Neural cell (in vitro differentiated cells): ENCODE data around the gene WDR44.

Experiments
- EP300 ChIP-seq: fragments of 450-650 bp; conservative IDR thresholded peaks from 2 replicates; pipeline ENCODE4 v1.6.1; 2014; ENCODE audit warnings: antibody characterized with exemption, mild to moderate bottlenecking, moderate library complexity; ENCODE audit not compliant: poor library complexity, severe bottlenecking
- MXI1 ChIP-seq: fragments of 450-650 bp; conservative IDR thresholded peaks from 2 replicates; pipeline ENCODE4 v1.6.1; 2014; ENCODE audit warnings: antibody characterized with exemption, mild to moderate bottlenecking; ENCODE audit not compliant: poor library complexity, severe bottlenecking
- POLR2AphosphoS5 ChIP-seq: IDR thresholded peaks from 2 replicates; pipeline ENCODE4 v1.6.1; 2012
- RAD21 ChIP-seq: fragments of 450-650 bp; conservative IDR thresholded peaks from 2 replicates; pipeline ENCODE4 v1.6.1; 2014; ENCODE audit warnings: antibody characterized with exemption, mild to moderate bottlenecking, moderate library complexity
- SMC3 ChIP-seq: fragments of 450-650 bp; conservative IDR thresholded peaks from 2 replicates; pipeline ENCODE4 v1.6.1; 2014; ENCODE audit warnings: antibody characterized with exemption, mild to moderate bottlenecking, moderate library complexity; ENCODE audit not compliant: poor library complexity
- TAF1 ChIP-seq: IDR thresholded peaks from 2 replicates; pipeline ENCODE4 v1.6.1; 2012; ENCODE audit warnings: low read depth
- TF ChIP-seq, protein P1 (sequence below): fragments of 450-650 bp; IDR thresholded peaks from 2 replicates; pipeline ENCODE4 v1.5.1; 2014; ENCODE audit warnings: antibody characterized with exemption, mild to moderate bottlenecking, moderate library complexity; ENCODE audit not compliant: poor library complexity, severe bottlenecking
- TF ChIP-seq, protein P2 (sequence below): IDR thresholded peaks from 2 replicates; pipeline ENCODE4 v1.6.1; 2012; ENCODE audit warnings: borderline replicate concordance

DNA sequence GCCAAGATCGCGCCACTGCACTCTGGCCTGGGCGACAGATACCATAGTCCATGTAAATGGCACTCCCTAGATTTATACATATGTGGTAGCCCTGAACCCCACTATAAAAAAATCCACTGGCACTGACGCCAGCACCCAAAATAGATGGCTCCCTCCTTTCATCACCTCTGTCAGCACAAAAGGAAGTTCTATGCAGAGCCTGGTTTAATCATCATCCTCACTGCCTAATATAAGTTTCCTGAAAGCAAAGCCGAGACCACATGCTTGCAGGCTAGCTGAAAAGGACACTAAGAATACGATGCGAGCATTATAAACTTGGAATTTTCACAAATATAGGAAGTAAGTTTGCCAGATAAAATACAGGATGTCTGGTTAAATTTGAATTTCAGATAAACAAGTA lies 122.2 kb downstream of the WDR44 start:
- TF ChIP-seq, protein P1, sequence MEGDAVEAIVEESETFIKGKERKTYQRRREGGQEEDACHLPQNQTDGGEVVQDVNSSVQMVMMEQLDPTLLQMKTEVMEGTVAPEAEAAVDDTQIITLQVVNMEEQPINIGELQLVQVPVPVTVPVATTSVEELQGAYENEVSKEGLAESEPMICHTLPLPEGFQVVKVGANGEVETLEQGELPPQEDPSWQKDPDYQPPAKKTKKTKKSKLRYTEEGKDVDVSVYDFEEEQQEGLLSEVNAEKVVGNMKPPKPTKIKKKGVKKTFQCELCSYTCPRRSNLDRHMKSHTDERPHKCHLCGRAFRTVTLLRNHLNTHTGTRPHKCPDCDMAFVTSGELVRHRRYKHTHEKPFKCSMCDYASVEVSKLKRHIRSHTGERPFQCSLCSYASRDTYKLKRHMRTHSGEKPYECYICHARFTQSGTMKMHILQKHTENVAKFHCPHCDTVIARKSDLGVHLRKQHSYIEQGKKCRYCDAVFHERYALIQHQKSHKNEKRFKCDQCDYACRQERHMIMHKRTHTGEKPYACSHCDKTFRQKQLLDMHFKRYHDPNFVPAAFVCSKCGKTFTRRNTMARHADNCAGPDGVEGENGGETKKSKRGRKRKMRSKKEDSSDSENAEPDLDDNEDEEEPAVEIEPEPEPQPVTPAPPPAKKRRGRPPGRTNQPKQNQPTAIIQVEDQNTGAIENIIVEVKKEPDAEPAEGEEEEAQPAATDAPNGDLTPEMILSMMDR = no peak
- TF ChIP-seq, protein P2, sequence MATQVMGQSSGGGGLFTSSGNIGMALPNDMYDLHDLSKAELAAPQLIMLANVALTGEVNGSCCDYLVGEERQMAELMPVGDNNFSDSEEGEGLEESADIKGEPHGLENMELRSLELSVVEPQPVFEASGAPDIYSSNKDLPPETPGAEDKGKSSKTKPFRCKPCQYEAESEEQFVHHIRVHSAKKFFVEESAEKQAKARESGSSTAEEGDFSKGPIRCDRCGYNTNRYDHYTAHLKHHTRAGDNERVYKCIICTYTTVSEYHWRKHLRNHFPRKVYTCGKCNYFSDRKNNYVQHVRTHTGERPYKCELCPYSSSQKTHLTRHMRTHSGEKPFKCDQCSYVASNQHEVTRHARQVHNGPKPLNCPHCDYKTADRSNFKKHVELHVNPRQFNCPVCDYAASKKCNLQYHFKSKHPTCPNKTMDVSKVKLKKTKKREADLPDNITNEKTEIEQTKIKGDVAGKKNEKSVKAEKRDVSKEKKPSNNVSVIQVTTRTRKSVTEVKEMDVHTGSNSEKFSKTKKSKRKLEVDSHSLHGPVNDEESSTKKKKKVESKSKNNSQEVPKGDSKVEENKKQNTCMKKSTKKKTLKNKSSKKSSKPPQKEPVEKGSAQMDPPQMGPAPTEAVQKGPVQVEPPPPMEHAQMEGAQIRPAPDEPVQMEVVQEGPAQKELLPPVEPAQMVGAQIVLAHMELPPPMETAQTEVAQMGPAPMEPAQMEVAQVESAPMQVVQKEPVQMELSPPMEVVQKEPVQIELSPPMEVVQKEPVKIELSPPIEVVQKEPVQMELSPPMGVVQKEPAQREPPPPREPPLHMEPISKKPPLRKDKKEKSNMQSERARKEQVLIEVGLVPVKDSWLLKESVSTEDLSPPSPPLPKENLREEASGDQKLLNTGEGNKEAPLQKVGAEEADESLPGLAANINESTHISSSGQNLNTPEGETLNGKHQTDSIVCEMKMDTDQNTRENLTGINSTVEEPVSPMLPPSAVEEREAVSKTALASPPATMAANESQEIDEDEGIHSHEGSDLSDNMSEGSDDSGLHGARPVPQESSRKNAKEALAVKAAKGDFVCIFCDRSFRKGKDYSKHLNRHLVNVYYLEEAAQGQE = no peak
- TF ChIP-seq POLR2AphosphoS5 = no peak
- TF ChIP-seq SMC3 = no peak
- no peak for TF ChIP-seq EP300
- no peak for TF ChIP-seq RAD21
- no peak for TF ChIP-seq TAF1
- TF ChIP-seq MXI1 = no peak
